ENCODE data around the gene ZDBF2.

- TF ChIP-seq CTCF (IDR thresholded peaks at IDR 0.05; ENCODE audit: insufficient read depth, low read depth, low read length) (no peak), EZH2 (IDR thresholded peaks at IDR 0.05; ENCODE audit: insufficient read depth, low read length) (no peak)
Observed at GRCh38 chr2:206282746-206283145, 8.3 kb downstream of the ZDBF2 start.

Data from astrocyte (in vitro differentiated cells and primary cell).